HPDE6-E6E7 (cell line): ENCODE results near the gene IMMP1L.
A peak's percentile ranks its signal among the peaks of the same experiment; 100 is the strongest.
"Not testable (repeated sequence)": the region's sequence is repeated elsewhere in the genome, so short reads cannot be mapped to it uniquely, and the experiment has no call there.

Source experiments
- DNase-seq: peaks from one replicate; pipeline ENCODE4 v3.0.0; 2011; ENCODE audit warnings: missing footprints; ENCODE audit errors: extremely low spot score

The IMMP1L gene

GRCh38 chr11:31509429-31510345 lies at the start of gene IMMP1L, which contains the start of gene ELP4:
Gene IMMP1L, minus strand, starts transcription at chr11:31509622. Its CDS starts 46,346 bp downstream, at chr11:31463276.
Gene ELP4, plus strand, starts transcription at chr11:31509767. Its CDS starts 18 bp downstream, at chr11:31509785.
- peak; percentile 98 for DNase-seq

- no peak for DNase-seq
Measured at GRCh38 chr11:31558001-31558400, 48.6 kb upstream of the IMMP1L start.

- DNase-seq, result no peak
Measured at GRCh38 chr11:31555938-31556337, 46.5 kb upstream of the IMMP1L start.

GRCh38 chr11:31542862-31543261 lies 33.4 kb upstream of the IMMP1L start:
- no peak for DNase-seq

- no peak for DNase-seq
Measured at GRCh38 chr11:31535479-31535878, 26.1 kb upstream of the IMMP1L start.

GRCh38 chr11:31531293-31531692 lies 21.9 kb upstream of the IMMP1L start:
- DNase-seq, result no peak

- DNase-seq, result no peak
Measured at GRCh38 chr11:31529701-31530100, 20.3 kb upstream of the IMMP1L start.

GRCh38 chr11:31529189-31529588 lies 19.8 kb upstream of the IMMP1L start:
- DNase-seq, result no peak

GRCh38 chr11:31521497-31522150 lies 12.2 kb upstream of the IMMP1L start:
- DNase-seq, result no peak

- DNase-seq, result no peak
Measured at GRCh38 chr11:31512117-31512516, 2.7 kb upstream of the IMMP1L start.

GRCh38 chr11:31509051-31509428 lies 382 bp downstream of the IMMP1L start:
- DNase-seq, result peak; percentile 1

- no peak for DNase-seq
Measured at GRCh38 chr11:31500560-31500959, 8.9 kb downstream of the IMMP1L start.

- no peak for DNase-seq
Measured at GRCh38 chr11:31499576-31500178, 9.7 kb downstream of the IMMP1L start.

- DNase-seq, result not testable (repeated sequence)
Measured at GRCh38 chr11:31493762-31494161, 15.7 kb downstream of the IMMP1L start.

- DNase-seq, result no peak
Measured at GRCh38 chr11:31493235-31493634, 16.2 kb downstream of the IMMP1L start.

GRCh38 chr11:31492320-31492913 lies 17.0 kb downstream of the IMMP1L start:
- no peak for DNase-seq

- DNase-seq, result no peak
Measured at GRCh38 chr11:31487848-31488247, 21.6 kb downstream of the IMMP1L start.

- DNase-seq, result no peak
Measured at GRCh38 chr11:31484497-31484896, 24.9 kb downstream of the IMMP1L start.

- no peak for DNase-seq
Measured at GRCh38 chr11:31480930-31481329, 28.5 kb downstream of the IMMP1L start.

GRCh38 chr11:31479066-31479465 lies 30.4 kb downstream of the IMMP1L start:
- no peak for DNase-seq

- no peak for DNase-seq
Measured at GRCh38 chr11:31478223-31478590, 31.2 kb downstream of the IMMP1L start.
